ENCODE measurements around the gene MCF2L2.

Gene MCF2L2

DNA sequence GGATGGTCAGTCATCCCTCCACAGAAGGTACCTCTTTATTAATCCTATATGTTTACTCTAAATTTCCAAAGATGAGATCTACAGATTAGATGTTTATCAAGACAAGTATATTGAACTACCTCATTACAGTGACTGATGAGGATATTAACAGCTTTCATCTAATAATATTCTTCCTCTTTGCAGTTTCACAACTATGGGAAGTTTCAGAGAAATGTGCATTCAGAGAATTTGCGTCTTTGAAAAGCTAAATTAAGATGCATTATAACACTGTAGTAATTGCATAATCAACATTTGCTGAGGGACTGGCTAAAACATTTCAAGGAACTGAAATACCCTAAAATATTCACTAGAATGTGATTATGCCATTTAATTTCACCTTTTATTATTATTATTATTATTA is 46.7 kb downstream of the MCF2L2 start:
- CTCF ChIA-PET = interaction anchor here (0.5 to 7.2 kb wide), 36 partner anchors 8 to 671 kb away, joined by 3 to 144 read pairs (median 4); partner anchors contain the start of genes B3GNT5, LAMP3 and PARL
- DNase-seq (ENCODE audit: extremely low spot score) = no peak
- TF ChIP-seq, protein P1, sequence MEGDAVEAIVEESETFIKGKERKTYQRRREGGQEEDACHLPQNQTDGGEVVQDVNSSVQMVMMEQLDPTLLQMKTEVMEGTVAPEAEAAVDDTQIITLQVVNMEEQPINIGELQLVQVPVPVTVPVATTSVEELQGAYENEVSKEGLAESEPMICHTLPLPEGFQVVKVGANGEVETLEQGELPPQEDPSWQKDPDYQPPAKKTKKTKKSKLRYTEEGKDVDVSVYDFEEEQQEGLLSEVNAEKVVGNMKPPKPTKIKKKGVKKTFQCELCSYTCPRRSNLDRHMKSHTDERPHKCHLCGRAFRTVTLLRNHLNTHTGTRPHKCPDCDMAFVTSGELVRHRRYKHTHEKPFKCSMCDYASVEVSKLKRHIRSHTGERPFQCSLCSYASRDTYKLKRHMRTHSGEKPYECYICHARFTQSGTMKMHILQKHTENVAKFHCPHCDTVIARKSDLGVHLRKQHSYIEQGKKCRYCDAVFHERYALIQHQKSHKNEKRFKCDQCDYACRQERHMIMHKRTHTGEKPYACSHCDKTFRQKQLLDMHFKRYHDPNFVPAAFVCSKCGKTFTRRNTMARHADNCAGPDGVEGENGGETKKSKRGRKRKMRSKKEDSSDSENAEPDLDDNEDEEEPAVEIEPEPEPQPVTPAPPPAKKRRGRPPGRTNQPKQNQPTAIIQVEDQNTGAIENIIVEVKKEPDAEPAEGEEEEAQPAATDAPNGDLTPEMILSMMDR (IDR thresholded peaks at IDR 0.05; ENCODE audit: control extremely low read depth, extremely low read depth, low read depth, missing control alignments) = no peak
- POLR2A ChIA-PET = no interaction called here

DNA sequence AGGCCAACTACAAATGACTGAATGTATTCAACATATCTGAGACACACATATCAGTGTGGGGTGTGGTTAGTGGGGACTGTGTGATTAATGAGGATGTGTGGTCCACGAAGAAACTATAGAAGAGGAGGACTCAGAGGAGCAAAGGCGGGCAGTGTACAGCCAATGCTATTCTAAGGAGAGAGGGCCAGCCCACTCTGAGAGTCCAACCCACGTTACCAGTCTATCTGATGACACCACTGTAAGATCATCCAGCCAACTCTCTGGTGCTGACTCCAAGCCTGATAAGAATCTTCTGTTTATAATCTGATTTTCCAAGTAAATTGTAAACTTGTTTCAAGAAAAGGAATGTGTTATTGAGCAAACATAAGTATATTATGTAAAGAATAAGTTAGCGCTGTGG is 47.2 kb downstream of the MCF2L2 start:
- TF ChIP-seq, protein P1 (IDR thresholded peaks at IDR 0.05; ENCODE audit: control extremely low read depth, extremely low read depth, low read depth, missing control alignments) = no peak
- DNase-seq (ENCODE audit: extremely low spot score) = no peak
- ChIA-PET CTCF (interaction anchor here (0.7 to 7.2 kb wide), 17 partner anchors 8 to 666 kb away, joined by 3 to 144 read pairs (median 6); partner anchors contain the start of genes B3GNT5 and LAMP3), POLR2A (no interaction called here)

DNA sequence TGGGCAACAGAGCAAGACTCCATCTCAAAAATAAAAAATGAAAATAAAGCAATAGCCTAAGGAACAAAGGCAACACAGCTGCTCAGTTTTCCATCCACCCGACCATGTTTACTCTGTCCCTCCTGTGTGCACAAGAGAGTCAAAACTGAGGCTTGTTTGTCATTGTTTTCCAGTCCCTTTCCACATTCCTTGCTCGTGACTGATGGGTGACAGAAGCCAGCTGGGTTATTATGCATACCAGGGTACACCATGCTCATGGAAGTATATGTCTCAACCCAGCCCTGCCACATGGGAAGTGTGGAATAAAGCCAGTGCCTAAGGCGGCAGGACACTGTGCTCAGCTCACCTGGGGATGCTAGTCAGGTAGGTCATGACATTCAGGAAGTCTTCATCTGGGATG is 49.5 kb downstream of the MCF2L2 start:
- TF ChIP-seq, protein P1 (IDR thresholded peaks at IDR 0.05; ENCODE audit: control extremely low read depth, extremely low read depth, low read depth, missing control alignments) = no peak
- DNase-seq (ENCODE audit: extremely low spot score) = no peak
- CTCF ChIA-PET = interaction anchor here (0.9 to 4.2 kb wide), 3 partner anchors 10 to 217 kb away, joined by 3 to 33 read pairs (median 4); partner anchors contain the start of gene LAMP3
- POLR2A ChIA-PET = no interaction called here

DNA sequence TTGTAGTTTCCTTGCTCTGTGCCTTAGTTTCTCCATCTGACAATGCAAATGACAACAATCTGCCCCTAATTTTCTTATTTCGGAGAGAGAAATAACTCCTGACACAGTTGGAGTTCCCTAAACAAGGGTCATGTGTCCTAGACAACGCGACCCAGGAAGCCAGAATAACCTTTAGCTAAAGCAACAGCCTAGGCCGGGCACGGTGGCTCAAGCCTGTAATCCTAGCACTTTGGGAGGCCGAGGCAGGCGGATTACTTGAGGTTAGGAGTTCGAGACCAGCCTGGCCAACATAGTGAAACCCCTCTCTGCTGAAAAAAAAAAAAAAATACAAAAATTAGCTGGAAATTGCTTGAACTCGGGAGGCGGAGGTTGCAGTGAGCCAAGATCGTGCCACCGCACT is 49.9 kb downstream of the MCF2L2 start:
- no peak for DNase-seq (ENCODE audit: extremely low spot score)
- TF ChIP-seq, protein P1 (IDR thresholded peaks at IDR 0.05; ENCODE audit: control extremely low read depth, extremely low read depth, low read depth, missing control alignments) = no peak
- POLR2A ChIA-PET = no interaction called here
- CTCF ChIA-PET = interaction anchor here (0.9 to 1.0 kb wide), 2 partner anchors 194 to 216 kb away, joined by 3 to 4 read pairs; partner anchors contain the start of gene LAMP3

DNA sequence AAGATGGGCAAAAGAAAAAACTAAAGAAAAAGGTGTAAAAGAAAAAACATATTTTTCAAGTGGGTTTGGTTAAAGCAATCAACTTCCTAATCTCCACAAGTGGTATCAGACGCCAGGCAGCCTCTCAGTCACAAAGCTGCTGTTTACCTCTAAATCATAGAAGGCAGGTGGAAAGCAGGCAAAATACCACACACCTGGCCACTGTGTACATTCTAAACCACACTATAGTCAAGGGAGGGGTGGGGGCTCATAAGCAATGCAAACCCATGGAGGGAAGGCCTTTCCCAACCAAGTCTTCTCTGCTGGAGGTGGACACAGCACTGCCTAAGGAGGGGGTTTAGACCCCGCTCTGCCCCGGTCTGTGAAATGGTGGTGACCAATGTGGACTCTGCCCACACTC is 50.4 kb downstream of the MCF2L2 start:
- DNase-seq (ENCODE audit: extremely low spot score) = no peak
- ChIA-PET CTCF (interaction anchor here (1.0 kb wide), 1 partner anchor 216 kb away, joined by 3 read pairs; the partner anchor contains the start of gene LAMP3), POLR2A (no interaction called here)
- TF ChIP-seq, protein P1 (IDR thresholded peaks at IDR 0.05; ENCODE audit: control extremely low read depth, extremely low read depth, low read depth, missing control alignments) = no peak

DNA sequence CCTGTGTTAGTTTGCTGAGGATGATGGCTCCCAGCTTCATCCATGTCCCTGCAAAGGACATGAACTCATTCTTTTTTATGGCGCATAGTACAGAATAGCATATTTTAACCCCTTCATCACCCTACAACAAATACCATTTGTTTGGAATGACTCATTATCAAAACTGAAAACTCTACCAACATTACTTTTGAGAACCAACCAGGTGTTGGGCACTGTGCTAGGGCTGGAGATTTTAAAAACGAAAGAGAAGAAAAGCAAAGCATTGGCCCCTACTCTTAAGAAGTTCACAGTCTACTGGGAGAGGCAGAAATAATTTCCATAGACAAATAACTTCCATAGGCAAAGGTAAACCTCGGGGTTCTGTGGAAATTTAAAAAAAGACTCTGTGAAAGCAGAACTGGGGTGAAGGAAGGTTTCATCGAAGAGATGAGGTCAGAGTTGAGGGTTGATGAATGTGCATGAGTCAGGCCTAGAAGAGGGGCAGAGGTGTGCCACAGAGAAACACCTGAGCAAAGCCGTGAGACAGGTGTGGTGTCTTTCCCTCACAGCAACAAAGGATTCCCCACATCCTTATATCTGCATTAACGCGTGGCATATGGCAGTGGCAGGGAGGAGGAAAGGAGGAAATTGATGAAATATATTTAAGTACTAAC is 51.0 kb downstream of the MCF2L2 start:
- ChIA-PET CTCF (interaction anchor here (0.7 kb wide), 1 partner anchor 255 kb away, joined by 3 read pairs; no protein-coding TSS in a partner anchor), POLR2A (no interaction called here)
- TF ChIP-seq, protein P1 (IDR thresholded peaks at IDR 0.05; ENCODE audit: control extremely low read depth, extremely low read depth, low read depth, missing control alignments) = no peak
- DNase-seq (ENCODE audit: extremely low spot score) = no peak
